ENCODE data around the gene NKTR.

Gene NKTR

GRCh38 chr3:42685363-42685881, 84.9 kb downstream of the NKTR start, which contains the start of gene KLHL40:
Gene KLHL40 (plus strand): TSS chr3:42685537. CDS start chr3:42685619, 82 bp downstream.
- no peak for TF ChIP-seq CTCF (IDR thresholded peaks at IDR 0.05; ENCODE audit: insufficient read depth, low read length, missing control alignments)
- H3K4me3 ChIP-seq (ENCODE audit: low read depth, low read length), result peak within 1 kb of the TSS; percentile 36
- ChIA-PET POLR2A (no interaction called here), CTCF (interaction anchor here (0.9 kb wide), 1 partner anchor 34 kb away, joined by 3 read pairs; no protein-coding TSS in a partner anchor)
- DNase-seq (ENCODE audit: low read depth, low spot score), result no peak

- H3K4me3 ChIP-seq (ENCODE audit: low read depth, low read length), result peak overlapping the region; percentile 36
- ChIA-PET CTCF (no interaction called here), POLR2A (no interaction called here)
- TF ChIP-seq CTCF (IDR thresholded peaks at IDR 0.05; ENCODE audit: insufficient read depth, low read length, missing control alignments), result no peak
- DNase-seq (ENCODE audit: low read depth, low spot score), result no peak
Measured at GRCh38 chr3:42685891-42686820, 85.7 kb downstream of the NKTR start.

GRCh38 chr3:42686832-42687650, 86.6 kb downstream of the NKTR start:
- no peak for DNase-seq (ENCODE audit: low read depth, low spot score)
- CTCF ChIA-PET, result interaction anchor here (0.9 kb wide), 1 partner anchor 12 kb away, joined by 3 read pairs; no protein-coding TSS in a partner anchor
- POLR2A ChIA-PET, result no interaction called here
- H3K4me3 ChIP-seq (ENCODE audit: low read depth, low read length), result no peak overlapping the region
- TF ChIP-seq CTCF (IDR thresholded peaks at IDR 0.05; ENCODE audit: insufficient read depth, low read length, missing control alignments), result no peak

GRCh38 chr3:42688016-42688415, 87.5 kb downstream of the NKTR start:
- POLR2A ChIA-PET, result no interaction called here
- no peak for DNase-seq (ENCODE audit: low read depth, low spot score)
- CTCF ChIA-PET, result no interaction called here
- no peak overlapping the region for H3K4me3 ChIP-seq (ENCODE audit: low read depth, low read length)
- TF ChIP-seq CTCF (IDR thresholded peaks at IDR 0.05; ENCODE audit: insufficient read depth, low read length, missing control alignments), result no peak

- no peak for DNase-seq (ENCODE audit: low read depth, low spot score)
- no peak overlapping the region for H3K4me3 ChIP-seq (ENCODE audit: low read depth, low read length)
- CTCF ChIA-PET, result no interaction called here
- POLR2A ChIA-PET, result no interaction called here
- TF ChIP-seq CTCF (IDR thresholded peaks at IDR 0.05; ENCODE audit: insufficient read depth, low read length, missing control alignments), result no peak
Measured at GRCh38 chr3:42688487-42689420, 88.3 kb downstream of the NKTR start.

Data from AG04449 (cell line).